ENCODE data around the gene CSF1R.

CSF1R gene

GRCh38 chr5:150023136-150023535, 63.2 kb downstream of the CSF1R start:
- Histone ChIP-seq H3K27ac (ENCODE audit: insufficient read depth, low read depth, low read length, poor library complexity, severe bottlenecking) (no peak overlapping the region), H3K4me1 (ENCODE audit: control insufficient read depth, insufficient read depth, low read length) (no peaks in the 10 kb centered on the region), H3K27me3 (ENCODE audit: control insufficient read depth, insufficient read depth, low read length, poor library complexity, severe bottlenecking) (no peaks in the 10 kb centered on the region), H3K36me3 (ENCODE audit: control insufficient read depth, insufficient read depth, low read length) (peaks cover 36% of the 10 kb centered on the region), H3K9me3 (ENCODE audit: control insufficient read depth, low read length) (no peaks in the 10 kb centered on the region), H3K4me3 (ENCODE audit: insufficient read depth, low read depth, low read length) (no peak overlapping the region)
- WGBS, 2 experiments = 97 to 100% methylated on average over 1 of the region's 1 CpG

DNA sequence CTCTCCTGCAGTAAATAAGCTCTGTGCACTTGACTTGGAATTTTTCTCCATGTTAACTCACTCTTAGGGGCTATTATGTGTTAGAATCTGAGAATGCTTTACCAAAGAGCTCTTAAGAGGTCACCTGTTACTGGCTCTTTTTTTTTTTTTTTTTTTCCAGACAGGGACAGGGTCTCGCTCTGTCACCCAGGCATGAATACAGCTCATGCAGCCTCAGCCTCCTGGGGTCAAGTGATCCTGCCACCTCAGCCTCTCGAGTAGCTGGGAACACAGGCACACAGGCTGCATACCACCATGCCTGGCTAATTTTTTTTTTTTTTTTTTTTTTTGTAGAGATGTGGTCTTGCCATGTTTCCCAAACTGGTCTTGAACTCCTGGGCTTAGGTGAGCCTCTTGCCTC, 63.7 kb downstream of the CSF1R start:
- H3K4me3 ChIP-seq (ENCODE audit: insufficient read depth, low read depth, low read length) = no peak overlapping the region
- no peaks in the 10 kb centered on the region for H3K27me3 ChIP-seq (ENCODE audit: control insufficient read depth, insufficient read depth, low read length, poor library complexity, severe bottlenecking)
- H3K4me1 ChIP-seq (ENCODE audit: control insufficient read depth, insufficient read depth, low read length) = no peaks in the 10 kb centered on the region
- H3K36me3 ChIP-seq (ENCODE audit: control insufficient read depth, insufficient read depth, low read length) = peaks cover 39% of the 10 kb centered on the region
- WGBS, 2 experiments = 95 to 97% methylated on average over 2 of the region's 2 CpGs
- H3K27ac ChIP-seq (ENCODE audit: insufficient read depth, low read depth, low read length, poor library complexity, severe bottlenecking) = no peak overlapping the region
- no peaks in the 10 kb centered on the region for H3K9me3 ChIP-seq (ENCODE audit: control insufficient read depth, low read length)

DNA sequence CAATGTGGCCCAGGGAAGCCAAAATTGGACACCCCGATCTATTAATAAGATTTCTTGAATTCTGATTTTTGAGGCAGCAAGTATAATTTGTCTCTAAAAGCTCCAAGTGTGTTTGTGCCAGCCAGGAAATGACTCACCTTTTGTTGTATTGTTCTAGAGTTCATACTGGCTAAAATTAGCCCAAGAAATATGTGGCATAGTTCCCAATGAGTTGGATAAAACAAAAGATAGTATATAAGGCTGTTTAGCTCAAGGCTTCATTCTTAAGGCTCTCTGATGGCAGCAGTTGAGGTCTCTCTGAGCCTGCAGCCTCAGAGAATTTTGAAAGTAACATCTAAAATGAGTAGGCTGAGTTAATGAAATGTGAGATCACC, 64.2 kb downstream of the CSF1R start:
- Histone ChIP-seq H3K27ac (ENCODE audit: insufficient read depth, low read depth, low read length, poor library complexity, severe bottlenecking) (no peak overlapping the region), H3K4me1 (ENCODE audit: control insufficient read depth, insufficient read depth, low read length) (no peaks in the 10 kb centered on the region), H3K4me3 (ENCODE audit: insufficient read depth, low read depth, low read length) (no peak overlapping the region), H3K36me3 (ENCODE audit: control insufficient read depth, insufficient read depth, low read length) (peaks cover 40% of the 10 kb centered on the region), H3K27me3 (ENCODE audit: control insufficient read depth, insufficient read depth, low read length, poor library complexity, severe bottlenecking) (no peaks in the 10 kb centered on the region), H3K9me3 (ENCODE audit: control insufficient read depth, low read length) (no peaks in the 10 kb centered on the region)
- 93 to 98% methylated on average over 1 of the region's 1 CpG for WGBS, 2 experiments

DNA sequence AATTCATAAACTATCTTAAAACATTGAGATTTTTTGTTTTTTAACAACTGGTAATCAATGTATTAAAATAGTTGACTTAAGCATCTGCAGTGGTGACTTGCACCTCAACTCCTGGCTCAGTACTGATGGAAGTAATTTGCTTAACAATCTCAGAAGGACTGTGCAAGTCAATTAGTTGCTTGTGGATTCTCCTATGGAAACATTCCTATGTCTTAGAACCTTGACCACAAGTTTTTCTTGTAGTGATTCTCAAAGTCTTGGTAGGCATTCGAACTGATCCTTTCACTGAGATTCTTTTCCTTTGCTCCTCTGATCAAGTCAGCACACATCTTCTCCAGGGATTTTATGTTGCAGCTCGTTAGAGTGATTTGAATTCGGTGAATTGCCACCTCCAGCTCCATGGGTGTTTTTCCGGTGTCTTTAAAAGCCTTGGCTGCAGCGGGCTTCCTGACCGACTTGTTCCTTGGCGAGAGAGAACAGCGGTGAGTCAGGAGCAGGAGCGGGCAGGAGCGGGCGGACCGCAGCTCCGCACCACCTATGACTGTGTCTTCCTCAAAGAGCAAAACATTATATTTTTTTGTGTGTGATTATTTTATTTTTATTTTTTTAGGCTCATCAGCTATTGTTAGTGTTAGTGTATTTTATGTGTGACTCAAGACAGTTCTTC, 64.7 kb downstream of the CSF1R start:
- no peaks in the 10 kb centered on the region for H3K4me1 ChIP-seq (ENCODE audit: control insufficient read depth, insufficient read depth, low read length)
- no peak overlapping the region for H3K27ac ChIP-seq (ENCODE audit: insufficient read depth, low read depth, low read length, poor library complexity, severe bottlenecking)
- H3K27me3 ChIP-seq (ENCODE audit: control insufficient read depth, insufficient read depth, low read length, poor library complexity, severe bottlenecking) = no peaks in the 10 kb centered on the region
- H3K9me3 ChIP-seq (ENCODE audit: control insufficient read depth, low read length) = no peaks in the 10 kb centered on the region
- H3K4me3 ChIP-seq (ENCODE audit: insufficient read depth, low read depth, low read length) = no peak overlapping the region
- peaks cover 40% of the 10 kb centered on the region for H3K36me3 ChIP-seq (ENCODE audit: control insufficient read depth, insufficient read depth, low read length)
- 52 to 71% methylated on average over 9 to 13 of the region's 13 CpGs for WGBS, 2 experiments

DNA sequence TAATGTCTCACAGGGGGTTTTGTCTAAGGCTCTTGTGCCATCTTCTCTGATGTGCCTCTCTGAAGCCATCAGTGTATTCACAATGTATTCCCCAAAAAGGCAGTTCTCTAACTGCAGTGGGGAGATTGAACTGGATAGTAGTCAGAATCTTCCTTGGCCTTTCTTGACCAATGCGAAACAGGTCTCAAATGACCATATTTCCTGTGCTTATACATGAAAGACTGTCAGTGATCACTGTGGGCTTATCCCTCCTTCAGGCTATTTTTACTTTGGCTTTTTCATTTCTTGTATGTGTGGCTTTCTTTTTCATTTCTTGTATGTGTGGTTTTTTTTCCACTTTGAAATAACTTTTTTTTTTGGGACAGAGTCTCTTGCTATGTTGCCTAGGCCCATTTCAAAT, 66.1 kb downstream of the CSF1R start:
- Histone ChIP-seq H3K4me1 (ENCODE audit: control insufficient read depth, insufficient read depth, low read length) (no peaks in the 10 kb centered on the region), H3K27ac (ENCODE audit: insufficient read depth, low read depth, low read length, poor library complexity, severe bottlenecking) (no peak overlapping the region), H3K27me3 (ENCODE audit: control insufficient read depth, insufficient read depth, low read length, poor library complexity, severe bottlenecking) (no peaks in the 10 kb centered on the region), H3K36me3 (ENCODE audit: control insufficient read depth, insufficient read depth, low read length) (peaks cover 45% of the 10 kb centered on the region), H3K4me3 (ENCODE audit: insufficient read depth, low read depth, low read length) (no peak overlapping the region), H3K9me3 (ENCODE audit: control insufficient read depth, low read length) (no peaks in the 10 kb centered on the region)
- WGBS, 2 experiments = 92 to 96% methylated on average over 1 of the region's 1 CpG

DNA sequence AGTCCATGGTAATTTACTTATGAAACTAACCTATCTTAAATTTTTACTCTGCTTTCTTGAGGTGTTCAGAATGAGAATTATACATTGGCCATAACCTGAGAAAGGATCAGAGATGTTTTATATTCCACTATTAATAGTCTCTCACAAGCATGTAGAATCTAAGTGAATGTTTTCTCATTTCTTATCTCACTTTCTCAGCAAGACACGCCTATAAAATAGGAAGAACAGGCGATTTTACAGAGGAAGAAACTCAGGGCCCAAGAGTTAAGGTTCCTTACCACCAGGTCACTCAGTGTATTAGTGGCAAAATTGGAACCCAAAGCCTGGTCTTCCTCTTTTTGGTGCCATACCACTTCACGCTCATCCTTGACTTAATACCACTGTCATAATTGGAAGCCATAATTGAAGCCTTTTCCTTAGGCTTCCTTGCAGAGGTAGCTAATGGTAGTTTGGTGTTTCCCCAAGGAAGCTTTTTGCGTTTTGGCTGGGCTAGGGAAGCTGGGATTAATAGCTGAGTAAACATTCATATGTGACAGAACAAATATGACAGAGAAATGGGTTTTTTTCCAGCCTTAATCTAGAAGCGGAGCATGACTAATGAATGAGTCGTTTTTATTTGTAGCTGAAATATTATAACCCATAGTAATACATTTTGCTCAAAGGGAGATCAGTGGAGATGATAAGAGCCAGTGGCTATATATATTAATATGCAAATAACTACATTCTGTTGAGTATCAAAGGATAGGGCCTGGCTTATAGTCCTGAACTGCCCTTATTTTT, 68.9 kb downstream of the CSF1R start:
- Histone ChIP-seq H3K4me1 (ENCODE audit: control insufficient read depth, insufficient read depth, low read length) (no peaks in the 10 kb centered on the region), H3K27me3 (ENCODE audit: control insufficient read depth, insufficient read depth, low read length, poor library complexity, severe bottlenecking) (no peaks in the 10 kb centered on the region), H3K9me3 (ENCODE audit: control insufficient read depth, low read length) (no peaks in the 10 kb centered on the region), H3K27ac (ENCODE audit: insufficient read depth, low read depth, low read length, poor library complexity, severe bottlenecking) (no peak overlapping the region), H3K36me3 (ENCODE audit: control insufficient read depth, insufficient read depth, low read length) (peaks cover 50% of the 10 kb centered on the region), H3K4me3 (ENCODE audit: insufficient read depth, low read depth, low read length) (no peak overlapping the region)
- 95 to 96% methylated on average over 4 to 5 of the region's 6 CpGs for WGBS, 2 experiments

DNA sequence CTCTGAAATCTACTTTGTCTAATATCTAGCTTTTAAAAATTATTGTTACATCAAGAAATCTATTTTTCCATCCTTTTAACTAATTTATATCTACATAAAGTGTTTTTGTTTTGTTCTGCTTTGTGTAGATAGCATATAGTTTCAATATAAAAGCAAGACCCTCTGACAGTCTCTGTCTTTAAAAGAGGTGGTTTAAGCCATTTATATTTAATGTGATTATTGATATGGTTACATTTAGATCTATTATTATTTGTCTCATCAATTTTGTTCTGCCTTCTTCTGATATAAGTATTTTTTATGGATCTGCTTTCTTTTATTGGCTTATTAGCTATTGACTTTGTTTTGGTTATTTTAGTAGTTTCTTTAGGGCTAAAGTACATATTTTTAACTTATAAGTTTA, 69.8 kb downstream of the CSF1R start:
- Histone ChIP-seq H3K36me3 (ENCODE audit: control insufficient read depth, insufficient read depth, low read length) (peaks cover 44% of the 10 kb centered on the region), H3K27ac (ENCODE audit: insufficient read depth, low read depth, low read length, poor library complexity, severe bottlenecking) (no peak overlapping the region), H3K4me1 (ENCODE audit: control insufficient read depth, insufficient read depth, low read length) (no peaks in the 10 kb centered on the region), H3K9me3 (ENCODE audit: control insufficient read depth, low read length) (no peaks in the 10 kb centered on the region), H3K4me3 (ENCODE audit: insufficient read depth, low read depth, low read length) (no peak overlapping the region), H3K27me3 (ENCODE audit: control insufficient read depth, insufficient read depth, low read length, poor library complexity, severe bottlenecking) (no peaks in the 10 kb centered on the region)

GRCh38 chr5:150015415-150015814, 70.9 kb downstream of the CSF1R start:
- Histone ChIP-seq H3K27me3 (ENCODE audit: control insufficient read depth, insufficient read depth, low read length, poor library complexity, severe bottlenecking) (no peaks in the 10 kb centered on the region), H3K36me3 (ENCODE audit: control insufficient read depth, insufficient read depth, low read length) (peaks cover 45% of the 10 kb centered on the region), H3K4me1 (ENCODE audit: control insufficient read depth, insufficient read depth, low read length) (no peaks in the 10 kb centered on the region), H3K9me3 (ENCODE audit: control insufficient read depth, low read length) (no peaks in the 10 kb centered on the region), H3K27ac (ENCODE audit: insufficient read depth, low read depth, low read length, poor library complexity, severe bottlenecking) (no peak overlapping the region), H3K4me3 (ENCODE audit: insufficient read depth, low read depth, low read length) (no peak overlapping the region)
- WGBS, 2 experiments = 93 to 96% methylated on average over 2 of the region's 3 CpGs

GRCh38 chr5:150014456-150014855, 71.9 kb downstream of the CSF1R start:
- peaks cover 54% of the 10 kb centered on the region for H3K36me3 ChIP-seq (ENCODE audit: control insufficient read depth, insufficient read depth, low read length)
- no peaks in the 10 kb centered on the region for H3K27me3 ChIP-seq (ENCODE audit: control insufficient read depth, insufficient read depth, low read length, poor library complexity, severe bottlenecking)

GRCh38 chr5:150013931-150014330, 72.4 kb downstream of the CSF1R start:
- H3K4me1 ChIP-seq (ENCODE audit: control insufficient read depth, insufficient read depth, low read length) = no peaks in the 10 kb centered on the region
- peaks cover 53% of the 10 kb centered on the region for H3K36me3 ChIP-seq (ENCODE audit: control insufficient read depth, insufficient read depth, low read length)
- H3K4me3 ChIP-seq (ENCODE audit: insufficient read depth, low read depth, low read length) = no peak overlapping the region
- 94 to 99% methylated on average over 4 of the region's 4 CpGs for WGBS, 2 experiments
- H3K9me3 ChIP-seq (ENCODE audit: control insufficient read depth, low read length) = no peaks in the 10 kb centered on the region
- H3K27ac ChIP-seq (ENCODE audit: insufficient read depth, low read depth, low read length, poor library complexity, severe bottlenecking) = no peak overlapping the region
- no peaks in the 10 kb centered on the region for H3K27me3 ChIP-seq (ENCODE audit: control insufficient read depth, insufficient read depth, low read length, poor library complexity, severe bottlenecking)

More at GRCh38 chr5:150014456-150014855, 71.9 kb downstream of the CSF1R start:
- Histone ChIP-seq H3K9me3 (ENCODE audit: control insufficient read depth, low read length) (no peaks in the 10 kb centered on the region), H3K27ac (ENCODE audit: insufficient read depth, low read depth, low read length, poor library complexity, severe bottlenecking) (no peak overlapping the region), H3K4me1 (ENCODE audit: control insufficient read depth, insufficient read depth, low read length) (no peaks in the 10 kb centered on the region), H3K4me3 (ENCODE audit: insufficient read depth, low read depth, low read length) (no peak overlapping the region)
- 100% methylated on average over 3 of the region's 3 CpGs for WGBS, 2 experiments

Measured in ectodermal cell (in vitro differentiated cells).